T-cell (primary cell): ENCODE data around the gene METRNL. TPM values are rescaled to one million over a fixed set of nuclear protein-coding genes. Genes with fewer than 3 reads are reported as not detected.
"Not testable (repeated sequence)": the region's sequence is repeated elsewhere in the genome, so short reads cannot be mapped to it uniquely, and the experiment has no call there.

Source experiments
- ATAC-seq, 4 experiments: fragments of 200-7000 bp in 3 of 4; fragments of 150-1000 bp in 1 of 4; cut with Tn5 transposase; replicated peaks in 1 of 4; 1 replicate in 3 of 4; 2 replicates in 1 of 4; pipeline ENCODE4 v1.10.0; 2021; ENCODE audit warnings: moderate library complexity in 3 of 4, mild to moderate bottlenecking in 2 of 4, moderate number of reproducible peaks in 1 of 4
- CTCF ChIA-PET, 2 donors: fragments of 300-600 bp; sonication (Branson Sonifier 250); formaldehyde crosslinking; loops; one replicate each; lab custom pipeline; 2022; ENCODE audit warnings: antibody characterized with exemption in 2 of 2; lab: Charles Lee
- POLR2A ChIA-PET, 2 donors: fragments of 300-600 bp; sonication (Branson Sonifier 250); formaldehyde crosslinking; loops; one replicate each; lab custom pipeline; 2022; ENCODE audit warnings: antibody characterized with exemption in 2 of 2; lab: Charles Lee
- DNase-seq, 35 experiments: peaks; one replicate each; pipeline versions ENCODE4 v3.0.0 to v3.0.0-alpha.2; 2013 to 2023
- H3K27ac ChIP-seq: one replicate; pipeline ENCODE4 v1.5.1; 2013; ENCODE audit warnings: low read length
- H3K27me3 ChIP-seq, 2 experiments: replicated peaks in 1 of 2; 1 replicate in 1 of 2; 2 replicates in 1 of 2; pipeline versions ENCODE4 v1.6.1 to v1.7.0; 2013; ENCODE audit warnings: low read length in 1 of 2, mixed read lengths in 1 of 2; ENCODE audit not compliant: control insufficient read depth in 2 of 2, insufficient read depth in 2 of 2; ENCODE audit errors: extremely low read depth in 1 of 2
- H3K36me3 ChIP-seq, 2 donors: 1 replicate in 1 of 2; 2 replicates in 1 of 2; pipeline versions ENCODE4 v1.6.1 to v1.7.0; 2013; ENCODE audit warnings: low read length in 1 of 2; ENCODE audit not compliant: control insufficient read depth in 2 of 2, insufficient read depth in 1 of 2; ENCODE audit errors: extremely low read depth in 1 of 2
- H3K4me1 ChIP-seq, 2 experiments: 1 replicate in 1 of 2; 2 replicates in 1 of 2; pipeline versions ENCODE4 v1.6.1 to v1.7.0; 2013; ENCODE audit warnings: low read length in 2 of 2, mixed read lengths in 1 of 2; ENCODE audit not compliant: insufficient read depth in 2 of 2, control insufficient read depth in 1 of 2; ENCODE audit errors: extremely low read depth in 1 of 2
- H3K4me3 ChIP-seq, 2 donors: 1 replicate in 1 of 2; 2 replicates in 1 of 2; pipeline versions ENCODE4 v1.5.1 to v1.7.0; 2013; ENCODE audit warnings: mild to moderate bottlenecking in 2 of 2, low read length in 1 of 2, moderate library complexity in 1 of 2; ENCODE audit not compliant: control insufficient read depth in 1 of 2; ENCODE audit errors: extremely low read depth in 1 of 2
- H3K9me3 ChIP-seq: 2 replicates; pipeline ENCODE4 v1.7.0; 2013
- H3K27ac Mint-ChIP-seq, 2 donors: one replicate each; pipeline ENCODE4 v1.8.0; 2020 to 2021; ENCODE audit warnings: mild to moderate bottlenecking in 2 of 2, mixed read lengths in 2 of 2
- H3K27me3 Mint-ChIP-seq, 2 donors: one replicate each; pipeline ENCODE4 v1.8.0; 2021 to 2022; ENCODE audit warnings: mixed read lengths in 2 of 2
- H3K36me3 Mint-ChIP-seq: one replicate; pipeline ENCODE4 v1.8.0; 2021; ENCODE audit warnings: mixed read lengths
- H3K4me1 Mint-ChIP-seq, 3 donors: one replicate each; pipeline ENCODE4 v1.8.0; 2020 to 2022; ENCODE audit warnings: mixed read lengths in 3 of 3, mild to moderate bottlenecking in 1 of 3
- H3K4me3 Mint-ChIP-seq, 3 donors: one replicate each; pipeline ENCODE4 v1.8.0; 2020 to 2022; ENCODE audit warnings: mild to moderate bottlenecking in 3 of 3, mixed read lengths in 3 of 3, moderate library complexity in 3 of 3
- H3K9me3 Mint-ChIP-seq, 3 donors: one replicate each; pipeline ENCODE4 v1.8.0; 2020 to 2022; ENCODE audit warnings: mixed read lengths in 3 of 3
- WGBS: methylation state at CpG from one replicate; pipeline ENCODE4 v1.1.5; 2013; ENCODE audit warnings: missing lambda C conversion rate; ENCODE audit not compliant: insufficient coverage; 5-methylcytosine and 5-hydroxymethylcytosine counted together
- total RNA-seq, 35 experiments: library from RNA in 6 of 35; stranded (reverse) in 6 of 35; fragments of 120-200 nt in 1 of 35; gene quantifications; one replicate each; pipeline versions ENCODE4 v1.2.1 to v1.2.4 and lab custom pipeline; 2013 to 2026

METRNL gene
- total RNA-seq, 5 donors from 2014 or later (not counting 1 experiment from before 2014, with no cell fraction given): 7.0 to 50.8 (median 11.9) TPM

- peaks cover 1 to 29% (median 25%) of the 10 kb centered on the region in 3 donors for H3K4me1 Mint-ChIP-seq
- Histone ChIP-seq H3K9me3 (no peaks in the 10 kb centered on the region), H3K27ac (no peak overlapping the region), H3K27me3 (peaks cover 0 to 62% of the 10 kb centered on the region in 2 experiments), H3K36me3 (no peaks in the 10 kb centered on the region), H3K4me3 (no peak overlapping the region), H3K4me1 (peaks cover 2 to 7% of the 10 kb centered on the region in 2 experiments)
- peaks cover 15 to 30% of the 10 kb centered on the region in 2 donors for H3K27me3 Mint-ChIP-seq
- no peaks in the 10 kb centered on the region for H3K36me3 Mint-ChIP-seq
- H3K9me3 Mint-ChIP-seq: no peaks in the 10 kb centered on the region
- DNase-seq (no peak), ATAC-seq (no peak)
- H3K27ac Mint-ChIP-seq: no peak overlapping the region
- CTCF ChIA-PET: no interaction called here
- H3K4me3 Mint-ChIP-seq: peak overlapping the region in 1 of 3 donors; percentile 45
- POLR2A ChIA-PET: no interaction called here
- 85% methylated on average over 11 of the region's 22 CpGs for WGBS
Observed at GRCh38 chr17:83118071-83118841, 38.8 kb downstream of the METRNL start.

- peak overlapping the region in 1 of 2 donors; percentile 44 for H3K27ac Mint-ChIP-seq
- no peaks in the 10 kb centered on the region for H3K36me3 Mint-ChIP-seq
- ChIA-PET CTCF (no interaction called here), POLR2A (no interaction called here)
- Histone ChIP-seq H3K4me3 (peak overlapping the region; percentile 9 to 29), H3K27ac (no peak overlapping the region), H3K9me3 (no peaks in the 10 kb centered on the region), H3K4me1 (peaks cover 2 to 21% of the 10 kb centered on the region in 2 experiments), H3K36me3 (no peaks in the 10 kb centered on the region), H3K27me3 (peaks cover 0 to 71% of the 10 kb centered on the region in 2 experiments)
- peaks cover 24 to 38% of the 10 kb centered on the region in 2 donors for H3K27me3 Mint-ChIP-seq
- peak overlapping the region in 2 of 3 donors; percentile 63 to 79 for H3K4me3 Mint-ChIP-seq
- ATAC-seq (peak; percentile 40 to 86 (median 68)), DNase-seq (peak in 7 of 35 experiments; percentile 18 to 49 (median 27))
- 16% methylated on average over 21 of the region's 25 CpGs for WGBS
- no peaks in the 10 kb centered on the region for H3K9me3 Mint-ChIP-seq
- H3K4me1 Mint-ChIP-seq: peaks cover 4 to 32% (median 31%) of the 10 kb centered on the region in 3 donors
Observed at GRCh38 chr17:83119987-83120864, 40.8 kb downstream of the METRNL start.

GRCh38 chr17:83121473-83121872 is 42.1 kb downstream of the METRNL start:
- peaks cover 2 to 31% of the 10 kb centered on the region in 2 experiments for H3K4me1 ChIP-seq
- H3K4me3 Mint-ChIP-seq, POLR2A ChIA-PET, H3K27ac ChIP-seq, H3K4me3 ChIP-seq, DNase-seq, H3K9me3 ChIP-seq, H3K36me3 ChIP-seq, H3K9me3 Mint-ChIP-seq, ATAC-seq, H3K36me3 Mint-ChIP-seq, H3K27ac Mint-ChIP-seq, CTCF ChIA-PET: not testable (repeated sequence)
- H3K27me3 Mint-ChIP-seq: peaks cover 31 to 45% of the 10 kb centered on the region in 2 donors
- H3K4me1 Mint-ChIP-seq: peaks cover 13 to 44% (median 44%) of the 10 kb centered on the region in 3 donors
- WGBS: 83% methylated on average over 10 of the region's 12 CpGs
- H3K27me3 ChIP-seq: peaks cover 0 to 72% of the 10 kb centered on the region in 2 experiments

- no peaks in the 10 kb centered on the region for H3K36me3 Mint-ChIP-seq
- WGBS: 79% methylated on average over 25 of the region's 26 CpGs
- peak overlapping the region in 1 of 2 donors; percentile 52 for H3K27ac Mint-ChIP-seq
- peaks cover 31 to 48% of the 10 kb centered on the region in 2 donors for H3K27me3 Mint-ChIP-seq
- CTCF ChIA-PET: no interaction called here
- DNase-seq (no peak), ATAC-seq (no peak)
- Histone ChIP-seq H3K4me3 (no peak overlapping the region), H3K4me1 (peaks cover 2 to 31% of the 10 kb centered on the region in 2 experiments), H3K36me3 (no peaks in the 10 kb centered on the region), H3K27me3 (peaks cover 0 to 73% of the 10 kb centered on the region in 2 experiments), H3K27ac (no peak overlapping the region), H3K9me3 (no peaks in the 10 kb centered on the region)
- H3K9me3 Mint-ChIP-seq: no peaks in the 10 kb centered on the region
- peaks cover 13 to 47% (median 45%) of the 10 kb centered on the region in 3 donors for H3K4me1 Mint-ChIP-seq
- POLR2A ChIA-PET: no interaction called here
- no peak overlapping the region for H3K4me3 Mint-ChIP-seq
Observed at GRCh38 chr17:83121921-83122820, 42.8 kb downstream of the METRNL start.

- Mint-ChIP-seq H3K36me3 (no peaks in the 10 kb centered on the region), H3K4me3 (no peak overlapping the region), H3K4me1 (peaks cover 13 to 46% (median 45%) of the 10 kb centered on the region in 3 donors), H3K27me3 (peaks cover 31 to 48% of the 10 kb centered on the region in 2 donors), H3K27ac (peak overlapping the region in 1 of 2 donors; percentile 52), H3K9me3 (no peaks in the 10 kb centered on the region)
- WGBS: 90% methylated on average over 15 of the region's 16 CpGs
- Histone ChIP-seq H3K4me3 (no peak overlapping the region), H3K4me1 (peaks cover 2 to 31% of the 10 kb centered on the region in 2 experiments), H3K27ac (no peak overlapping the region), H3K36me3 (no peaks in the 10 kb centered on the region), H3K9me3 (no peaks in the 10 kb centered on the region), H3K27me3 (peaks cover 0 to 70% of the 10 kb centered on the region in 2 experiments)
- POLR2A ChIA-PET: no interaction called here
- CTCF ChIA-PET: no interaction called here
- peak in 1 of 35 experiments; percentile 13 for DNase-seq
- ATAC-seq: no peak
Observed at GRCh38 chr17:83122834-83123233, 43.4 kb downstream of the METRNL start.
